ENCODE results near the gene OSTM1.
"Not testable (repeated sequence)": the region's sequence is repeated elsewhere in the genome, so short reads cannot be mapped to it uniquely, and the experiment has no call there.

GRCh38 chr6:108000259-108000658 is 74.3 kb downstream of the OSTM1 start:
- not testable (repeated sequence) for TF ChIP-seq CTCF, POLR2A (IDR thresholded peaks at IDR 0.05)

Measured in testis (tissue), 2 donors.